Thyroid gland (tissue), 4 donors: Measurements from ENCODE around the gene ANKMY2.

Experiments
- POLR2A ChIP-seq, 2 donors: fragments of 450-650 bp; IDR thresholded peaks; one replicate each; pipeline ENCODE4 v1.6.1; 2017; ENCODE audit warnings: antibody characterized with exemption in 2 of 2, mild to moderate bottlenecking in 2 of 2, moderate library complexity in 1 of 2
- TF ChIP-seq, protein P1 (sequence below), 6 experiments: fragments of 200-600 bp in 3 of 6; fragments of 450-650 bp in 3 of 6; sonication (generic) in 3 of 6; IDR thresholded peaks; one replicate each; pipeline ENCODE4 v1.5.1; 2016 to 2019; ENCODE audit warnings: antibody characterized with exemption in 6 of 6, mild to moderate bottlenecking in 2 of 6, inconsistent platforms in 1 of 6, moderate library complexity in 1 of 6

GRCh38 chr7:16571941-16572340, 73.6 kb downstream of the ANKMY2 start:
- TF ChIP-seq, protein P1, sequence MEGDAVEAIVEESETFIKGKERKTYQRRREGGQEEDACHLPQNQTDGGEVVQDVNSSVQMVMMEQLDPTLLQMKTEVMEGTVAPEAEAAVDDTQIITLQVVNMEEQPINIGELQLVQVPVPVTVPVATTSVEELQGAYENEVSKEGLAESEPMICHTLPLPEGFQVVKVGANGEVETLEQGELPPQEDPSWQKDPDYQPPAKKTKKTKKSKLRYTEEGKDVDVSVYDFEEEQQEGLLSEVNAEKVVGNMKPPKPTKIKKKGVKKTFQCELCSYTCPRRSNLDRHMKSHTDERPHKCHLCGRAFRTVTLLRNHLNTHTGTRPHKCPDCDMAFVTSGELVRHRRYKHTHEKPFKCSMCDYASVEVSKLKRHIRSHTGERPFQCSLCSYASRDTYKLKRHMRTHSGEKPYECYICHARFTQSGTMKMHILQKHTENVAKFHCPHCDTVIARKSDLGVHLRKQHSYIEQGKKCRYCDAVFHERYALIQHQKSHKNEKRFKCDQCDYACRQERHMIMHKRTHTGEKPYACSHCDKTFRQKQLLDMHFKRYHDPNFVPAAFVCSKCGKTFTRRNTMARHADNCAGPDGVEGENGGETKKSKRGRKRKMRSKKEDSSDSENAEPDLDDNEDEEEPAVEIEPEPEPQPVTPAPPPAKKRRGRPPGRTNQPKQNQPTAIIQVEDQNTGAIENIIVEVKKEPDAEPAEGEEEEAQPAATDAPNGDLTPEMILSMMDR (IDR thresholded peaks at IDR 0.05): no peak
- TF ChIP-seq POLR2A (IDR thresholded peaks at IDR 0.05): no peak
